ENCODE measurements around the gene MYO5C.

GRCh38 chr15:52171386-52171785 is 124.2 kb downstream of the MYO5C start:
- TF ChIP-seq POLR2A (IDR thresholded peaks at IDR 0.05) = no peak
- no peak for TF ChIP-seq CTCF (IDR thresholded peaks at IDR 0.05)

All from esophagus squamous epithelium (tissue), 4 donors.